Stimulated activated CD8-positive, alpha-beta memory T cell treated with anti-CD3 and anti-CD28 coated beads, Interleukin-2, amount 100 ng/mL, for 48 hours (primary cell): ENCODE results near the gene ZMYM4.

Experiments
- DNase-seq, 2 donors: peaks; one replicate each; pipeline ENCODE4 v3.0.0-alpha.2; 2020; ENCODE audit warnings: low read depth in 2 of 2

Gene ZMYM4

DNA sequence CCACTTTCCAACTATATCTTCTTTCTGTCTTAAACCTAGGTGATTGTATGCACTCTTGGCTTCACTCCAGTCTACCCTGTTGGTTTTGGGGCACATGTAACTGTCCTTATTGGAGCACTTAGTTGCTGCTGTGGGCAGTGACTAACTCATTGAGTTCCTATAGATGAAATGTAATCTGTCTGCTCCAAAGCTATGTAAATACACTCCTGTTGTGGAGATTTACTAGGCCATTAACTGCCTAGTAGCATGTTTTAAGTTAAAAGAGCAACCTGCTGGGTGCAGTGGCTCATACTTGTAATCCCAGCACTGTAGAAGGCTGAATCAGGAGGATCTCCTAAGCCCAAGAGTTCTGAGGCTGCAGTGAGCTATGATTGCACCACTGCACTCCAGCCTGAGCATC, 137.6 kb downstream of the ZMYM4 start:
- DNase-seq, result no peak

DNA sequence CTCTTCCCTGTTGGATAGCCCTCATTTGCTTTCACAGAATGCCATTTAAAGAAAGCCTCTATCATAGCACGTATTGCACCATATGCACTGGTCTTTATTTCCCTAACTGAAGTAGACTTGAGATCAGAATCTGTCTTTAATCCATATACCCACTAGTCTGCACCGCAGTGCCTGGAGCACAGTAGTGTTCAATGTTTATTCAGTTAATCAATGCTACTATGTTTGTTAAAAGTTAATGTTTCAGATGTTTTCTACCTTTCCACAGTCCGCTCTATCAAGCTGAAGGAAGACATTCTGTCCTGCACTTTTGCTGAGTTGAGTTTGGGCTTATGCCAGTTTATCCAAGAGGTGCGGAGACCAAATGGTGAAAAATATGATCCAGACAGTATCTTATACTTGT, 139.2 kb downstream of the ZMYM4 start:
- no peak for DNase-seq

DNA sequence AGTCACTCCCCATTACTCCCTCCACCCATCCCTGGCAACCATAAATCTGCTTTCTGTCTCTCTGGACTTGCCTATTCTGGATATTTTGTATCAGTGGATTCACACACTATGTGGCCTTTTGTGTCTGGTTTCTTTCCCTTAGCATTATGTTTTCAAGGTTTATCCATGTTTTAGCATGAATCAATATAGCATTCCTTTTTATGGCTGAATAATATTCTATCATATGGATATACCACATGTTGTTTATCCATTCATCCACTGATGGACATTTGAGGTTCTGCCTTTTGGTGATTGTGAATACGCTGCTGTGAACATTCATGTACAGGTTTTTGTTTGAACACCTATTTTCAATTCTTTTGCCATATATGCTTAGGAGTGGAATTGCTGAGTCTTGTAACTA, 140.4 kb downstream of the ZMYM4 start:
- no peak for DNase-seq

DNA sequence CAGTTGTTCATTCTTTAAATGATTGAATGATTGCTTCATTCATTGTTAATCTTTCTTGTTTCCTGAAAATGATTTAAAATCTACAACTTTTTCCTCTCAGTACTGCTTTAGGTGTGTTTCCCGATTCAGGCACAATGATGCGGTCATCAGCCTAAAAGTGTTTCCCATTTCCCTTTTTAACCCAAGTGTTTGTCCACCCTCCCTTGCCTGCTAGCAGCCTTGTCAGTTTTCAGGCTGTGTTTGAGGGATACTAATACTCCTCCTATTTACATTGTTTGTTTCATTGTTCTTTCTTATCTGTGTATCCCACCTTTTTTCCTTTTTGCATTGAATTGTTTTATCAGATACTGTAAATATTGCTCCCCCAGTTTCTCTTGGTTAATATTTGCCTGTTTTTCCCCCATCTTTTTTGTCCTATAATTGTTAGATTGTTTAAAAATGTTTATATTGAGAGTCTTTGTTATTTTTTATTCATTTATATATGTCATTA, 157.6 kb downstream of the ZMYM4 start:
- no peak for DNase-seq

DNA sequence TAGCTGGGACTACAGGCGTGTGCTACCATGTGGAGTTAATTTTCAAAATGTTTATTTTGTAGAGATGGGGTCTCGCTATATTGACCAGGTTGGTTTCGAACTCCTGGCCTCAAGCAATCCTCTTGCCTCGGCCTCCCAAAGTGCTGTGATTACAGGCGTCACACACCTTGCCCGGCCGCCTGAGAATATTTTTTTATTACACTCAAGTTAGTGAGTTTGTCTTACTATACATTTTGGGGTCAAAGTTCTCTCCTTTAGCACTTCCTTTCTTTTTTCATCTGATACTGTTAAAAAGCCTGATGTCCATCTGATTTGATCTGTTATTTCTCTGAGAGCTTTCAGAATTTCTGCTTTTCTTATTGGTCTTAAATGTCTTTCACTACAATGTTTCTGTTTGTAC, 159.9 kb downstream of the ZMYM4 start:
- DNase-seq, result no peak

DNA sequence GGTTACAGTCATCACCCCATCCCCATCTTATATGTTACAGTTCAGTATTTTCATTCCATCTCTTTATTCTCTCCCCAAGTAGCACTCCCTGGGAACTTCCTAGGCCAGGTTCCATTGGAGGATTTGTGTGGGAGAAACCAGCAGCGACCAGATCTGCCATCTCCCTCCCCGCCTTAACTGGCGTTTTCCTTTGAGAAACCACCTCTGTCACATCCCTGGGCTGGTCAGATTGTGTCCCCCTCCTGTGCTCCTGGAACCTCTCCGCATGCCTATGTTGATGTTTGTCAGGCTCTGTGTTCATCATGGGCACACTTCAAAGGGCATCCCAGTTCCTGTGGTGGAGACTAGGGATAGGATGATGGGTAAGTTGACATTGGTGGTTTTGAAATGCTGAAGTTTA, 162.3 kb downstream of the ZMYM4 start:
- DNase-seq, result no peak

DNA sequence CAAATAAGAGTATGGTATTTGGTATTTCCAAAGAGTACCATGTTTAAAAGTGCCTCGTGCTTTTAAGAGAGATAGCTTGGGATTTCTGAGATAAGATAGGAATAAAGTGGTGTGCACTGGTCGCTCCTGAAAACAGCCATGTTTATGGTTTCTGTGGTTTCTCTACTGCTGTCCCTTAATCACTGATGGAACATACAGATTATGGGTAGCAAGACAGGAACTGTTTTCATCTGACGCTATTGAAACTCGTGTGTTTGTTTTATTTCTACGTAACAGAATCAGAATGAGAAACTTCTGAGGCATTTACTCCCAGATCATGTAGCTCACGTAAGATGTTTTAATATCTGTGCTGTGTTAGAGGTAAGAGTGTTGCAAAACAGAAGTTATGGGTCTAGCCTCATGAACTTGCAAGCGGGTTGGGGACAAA, 162.7 kb downstream of the ZMYM4 start:
- no peak for DNase-seq

DNA sequence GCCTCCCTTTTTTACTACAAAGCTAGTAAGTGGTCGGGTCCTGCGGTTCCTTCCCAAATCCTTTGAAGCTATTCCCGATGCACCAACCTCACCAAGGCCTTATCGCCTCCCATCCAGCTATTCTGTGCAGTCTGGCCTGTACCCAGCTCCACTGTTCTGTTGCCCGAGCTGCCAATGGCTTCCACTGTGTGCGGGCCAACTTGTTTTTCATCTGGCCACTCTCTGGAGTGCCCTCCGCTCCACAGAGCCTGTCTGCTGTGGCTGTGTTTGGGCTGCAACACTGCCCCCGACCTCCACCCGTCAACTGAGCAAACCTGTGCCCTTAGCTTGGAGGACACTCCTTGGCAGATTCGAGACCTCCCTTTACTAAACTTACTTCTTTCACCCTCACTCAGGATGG, 163.7 kb downstream of the ZMYM4 start:
- DNase-seq, result no peak

DNA sequence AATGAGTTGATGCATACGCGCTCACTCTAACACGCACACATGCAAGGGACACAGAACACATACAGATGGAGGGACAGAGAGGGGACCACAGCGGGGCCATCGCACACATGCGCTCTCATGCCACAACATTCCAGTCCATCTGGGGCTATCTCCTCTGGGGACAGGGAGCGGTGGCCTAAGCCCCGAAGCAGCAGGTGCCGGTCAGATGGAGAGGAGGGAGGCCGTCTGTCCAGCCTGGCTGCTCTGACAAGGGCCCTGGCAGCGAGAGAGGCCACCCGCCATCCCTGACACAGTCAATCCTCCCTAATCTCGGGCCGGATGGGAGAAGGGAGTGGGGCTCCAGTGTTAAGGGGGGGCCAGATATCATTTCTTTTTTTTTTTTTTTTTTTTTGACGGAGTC, 165.2 kb downstream of the ZMYM4 start:
- DNase-seq, result no peak

DNA sequence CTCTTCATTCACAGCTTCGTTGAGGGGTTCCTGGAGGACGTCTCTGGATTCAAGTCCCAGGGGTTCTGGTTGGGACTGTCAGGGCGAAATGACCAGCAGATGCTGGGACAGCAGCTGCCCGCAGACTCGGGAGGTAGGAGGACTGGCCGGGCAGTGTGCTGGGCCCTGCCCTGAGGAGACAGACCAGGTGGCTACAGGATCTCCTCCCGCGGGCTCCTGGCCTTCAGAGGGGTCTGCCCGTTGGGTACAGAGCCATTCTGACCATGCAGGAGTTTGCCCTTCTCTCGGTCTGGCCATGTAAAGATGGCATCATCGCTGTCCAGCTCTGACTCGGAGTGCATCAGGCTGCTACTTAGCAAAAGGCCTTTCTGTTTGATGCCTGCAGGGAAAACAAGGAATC, 166.2 kb downstream of the ZMYM4 start:
- no peak for DNase-seq

DNA sequence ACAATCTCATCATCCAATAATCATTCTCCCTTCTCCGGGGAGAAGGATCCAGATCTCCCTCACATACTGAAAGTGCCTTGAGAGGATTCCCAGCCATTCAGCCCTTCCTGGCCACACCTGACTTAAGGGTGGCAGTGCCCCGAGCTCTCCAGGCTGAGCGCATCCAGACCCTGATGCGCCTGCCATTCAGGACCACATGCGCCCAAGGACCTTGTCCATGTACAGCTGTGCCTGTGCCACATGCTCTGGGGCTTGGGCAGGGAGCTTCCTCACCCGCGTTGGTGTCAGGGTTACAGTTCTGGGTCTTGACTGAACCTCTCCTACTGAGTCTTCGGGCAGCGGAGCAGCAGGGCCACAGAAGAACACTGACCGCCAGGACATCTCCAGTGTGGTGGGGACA, 167.6 kb downstream of the ZMYM4 start:
- DNase-seq, result no peak

DNA sequence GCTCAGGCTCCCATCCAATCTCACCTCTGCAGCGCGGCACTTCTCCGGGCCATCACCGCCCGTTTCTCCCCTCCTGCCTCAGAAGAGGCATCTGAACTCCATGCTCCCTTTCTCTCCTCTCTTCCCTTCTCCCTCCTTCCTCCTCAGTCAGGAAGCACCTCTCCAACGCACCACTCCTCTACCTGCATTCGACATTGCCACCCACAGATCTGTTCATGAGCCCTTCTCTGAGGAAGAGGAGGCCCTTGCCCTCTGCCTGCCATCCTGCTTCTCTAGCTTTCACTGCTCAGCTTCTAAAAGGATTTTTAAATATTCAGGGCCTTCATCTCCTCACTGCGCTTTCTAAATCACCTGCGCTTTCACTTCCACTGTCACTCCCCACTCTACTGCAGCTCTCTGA, 168.7 kb downstream of the ZMYM4 start:
- DNase-seq, result no peak

DNA sequence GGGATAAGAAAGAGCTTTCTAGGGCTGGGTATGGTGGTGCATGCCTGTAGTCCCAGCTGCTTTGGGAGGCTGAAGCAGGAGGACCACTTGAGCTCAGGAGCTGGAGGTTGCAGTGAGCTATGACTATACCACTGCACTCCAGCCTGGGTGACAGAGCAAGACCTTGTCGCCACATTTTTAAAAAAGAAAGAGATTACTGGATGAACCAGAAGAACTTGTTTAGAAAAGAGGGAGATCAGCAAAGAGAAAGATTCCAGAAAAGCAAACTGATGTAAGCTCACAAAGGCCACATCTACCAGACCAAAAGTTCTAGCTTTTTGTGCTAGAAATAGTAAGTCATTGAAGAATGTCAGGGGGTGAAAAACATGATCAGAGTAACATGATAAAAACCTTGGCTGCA, 171.1 kb downstream of the ZMYM4 start:
- DNase-seq, result no peak

DNA sequence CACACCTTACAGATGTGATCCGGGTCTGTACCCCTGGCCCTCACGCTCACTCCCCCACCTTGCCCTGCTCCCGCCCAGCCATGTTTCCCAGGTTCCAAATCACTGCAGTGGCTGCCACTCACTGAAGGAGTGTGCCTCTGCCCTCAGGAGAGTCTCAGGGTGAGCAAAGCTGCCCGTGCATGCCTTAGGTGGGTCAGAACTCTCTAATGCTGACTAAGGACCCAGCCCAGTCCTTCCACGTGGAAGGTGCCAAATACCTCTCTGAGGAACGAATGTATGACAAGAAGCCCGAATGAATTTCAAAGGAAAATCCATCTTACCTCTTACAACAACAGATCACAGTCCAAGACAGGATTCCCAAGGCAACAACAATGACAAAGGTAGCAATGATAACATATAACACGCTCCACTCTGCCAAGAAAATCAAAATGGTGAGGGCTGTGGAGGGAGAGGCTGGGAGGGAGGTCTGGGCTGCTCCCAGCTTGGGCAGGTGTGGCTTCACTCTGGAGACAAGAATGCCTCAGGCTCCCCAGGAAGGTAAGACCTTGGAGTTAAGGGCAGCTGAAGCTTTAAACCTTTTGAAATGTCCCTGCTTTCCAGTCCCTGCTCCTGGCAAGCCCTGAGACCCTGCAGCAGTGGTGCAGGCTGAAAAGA, 173.5 kb downstream of the ZMYM4 start:
- no peak for DNase-seq

DNA sequence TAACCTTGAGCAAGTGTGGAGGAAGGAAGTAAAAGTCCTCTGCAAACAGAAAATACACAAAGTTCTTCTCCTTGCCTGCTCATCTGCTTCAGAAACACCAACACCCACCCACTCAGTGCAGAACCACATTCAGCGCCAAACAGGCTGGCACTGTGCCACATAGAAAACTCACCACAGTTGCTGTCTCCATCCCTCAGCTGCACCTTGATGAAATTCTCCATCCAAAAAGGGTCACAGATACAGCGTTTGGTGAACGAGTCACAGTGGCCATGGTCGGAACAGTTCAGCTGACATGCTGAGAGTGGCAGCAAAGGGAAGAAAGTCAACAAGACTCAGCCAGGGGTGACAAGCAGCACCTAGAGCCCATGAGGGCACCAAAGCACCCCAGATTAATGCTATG, 174.2 kb downstream of the ZMYM4 start:
- DNase-seq, result peak in 1 of 2 donors; percentile 26

DNA sequence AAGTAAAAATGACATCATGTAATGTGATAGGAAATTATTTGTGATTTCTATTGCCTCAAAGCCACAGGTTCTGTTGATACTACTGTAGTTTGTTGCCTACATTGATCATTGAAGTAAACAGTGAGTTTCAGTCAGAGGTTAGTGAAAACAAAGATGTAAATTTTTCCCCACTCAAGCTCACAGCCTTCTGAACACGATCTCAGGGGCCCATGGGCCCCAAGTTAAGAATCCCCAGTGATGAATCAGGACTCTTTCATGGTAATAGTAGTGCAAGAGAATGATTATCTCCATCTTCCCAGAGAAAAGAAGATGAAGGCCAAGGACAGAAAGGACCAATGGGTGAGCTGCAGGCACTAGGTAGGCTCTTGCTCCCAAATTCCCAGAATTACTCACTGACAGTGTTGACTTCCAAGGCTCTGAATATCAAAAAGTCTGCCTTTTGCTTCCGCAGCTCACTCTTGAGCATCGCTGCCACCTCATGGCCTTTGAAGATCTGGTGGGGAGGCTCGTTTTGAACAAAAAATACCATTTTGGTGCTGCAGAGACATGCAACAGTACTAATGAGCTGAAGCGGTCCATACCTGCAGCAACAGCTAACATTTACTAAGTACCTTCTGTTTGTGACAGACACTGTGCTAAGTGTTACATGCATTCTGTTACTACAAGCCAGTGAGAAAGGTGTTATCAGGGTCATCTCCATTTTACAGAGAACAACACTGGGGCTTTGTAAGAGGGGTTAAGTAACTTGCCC, 175.4 kb downstream of the ZMYM4 start:
- DNase-seq, result no peak

DNA sequence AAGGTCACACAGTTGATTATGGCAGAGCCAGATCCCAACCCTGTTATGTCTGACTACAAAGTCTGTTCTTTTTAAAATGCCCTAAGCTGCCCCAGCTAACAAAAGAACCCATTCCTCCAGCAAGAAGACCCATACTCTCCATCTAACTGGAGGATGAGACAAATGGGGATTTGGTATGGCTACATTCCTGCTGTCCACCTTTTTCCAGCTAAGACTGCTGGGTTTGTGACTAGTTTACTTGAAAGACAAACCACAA, 175.9 kb downstream of the ZMYM4 start:
- DNase-seq, result no peak

DNA sequence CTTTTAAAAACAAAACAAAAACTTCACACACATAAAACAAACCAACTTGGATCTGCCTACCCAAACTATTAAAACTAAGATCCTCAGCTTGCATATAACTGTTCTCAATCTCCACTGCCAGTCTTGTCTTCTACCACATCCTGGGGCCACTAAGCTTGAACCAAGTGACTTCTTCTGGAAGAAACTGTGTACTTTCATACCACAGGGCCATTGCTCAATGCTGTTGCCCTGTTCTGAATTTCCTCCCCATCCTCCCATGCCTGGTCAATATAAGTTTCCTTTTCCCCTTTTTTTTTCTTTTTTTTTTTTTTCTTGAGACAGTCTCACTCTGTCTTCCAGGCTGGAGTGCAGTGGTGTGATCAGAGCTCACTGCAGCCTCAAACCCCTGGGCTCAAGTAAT, 178.8 kb downstream of the ZMYM4 start:
- no peak for DNase-seq

DNA sequence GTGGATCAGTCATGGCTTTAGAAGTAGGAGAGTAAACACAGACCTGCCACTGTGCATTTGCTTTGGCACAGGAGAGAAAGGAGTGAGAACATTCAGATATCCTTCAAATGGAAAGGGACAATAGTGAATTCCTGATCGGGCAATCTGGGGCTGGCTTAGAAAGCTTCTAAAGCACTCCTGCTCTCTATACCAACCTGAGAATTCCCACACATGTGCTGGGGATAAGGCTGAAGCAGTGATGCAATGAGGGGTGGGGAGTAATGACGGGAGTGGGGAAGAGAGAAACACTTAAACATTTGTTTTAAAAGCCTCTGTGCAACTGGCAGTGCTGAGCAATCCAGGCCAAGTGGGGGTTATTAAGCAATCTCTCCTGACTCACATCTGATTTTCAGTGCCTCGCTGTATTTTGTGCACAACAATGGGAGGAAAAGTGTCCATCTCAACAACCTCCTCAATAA, 179.9 kb downstream of the ZMYM4 start:
- no peak for DNase-seq

DNA sequence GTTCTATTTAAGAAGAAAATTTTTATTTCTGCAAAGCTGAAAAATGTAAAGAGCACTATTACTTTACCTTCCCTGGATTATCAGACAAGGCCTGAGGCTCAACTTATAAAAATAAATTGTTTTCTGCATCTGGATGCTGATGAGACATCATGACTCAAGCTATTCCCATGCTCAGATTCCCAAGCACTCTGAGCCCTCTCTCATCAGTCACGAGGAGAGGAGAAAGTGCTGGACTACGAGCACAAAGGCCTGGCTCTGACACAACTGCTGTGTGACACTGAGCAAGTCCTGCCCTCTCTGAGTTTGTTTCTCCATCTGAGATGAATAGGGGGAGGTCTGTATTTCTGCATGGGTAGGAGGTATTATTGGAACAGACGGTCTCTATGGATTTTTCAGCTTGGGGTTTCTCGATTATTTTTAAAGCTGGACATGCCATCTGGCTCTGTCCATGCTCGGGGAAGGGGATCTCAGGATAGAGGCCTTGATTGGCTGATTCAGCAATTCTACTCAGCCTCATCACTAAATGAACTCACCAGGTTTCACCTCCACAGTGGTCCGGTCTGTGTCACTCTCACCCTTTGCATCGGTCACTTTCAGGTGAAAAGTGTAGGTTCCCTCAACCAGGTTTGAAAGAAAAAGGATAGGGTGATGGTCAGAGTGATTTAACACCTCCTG, 181.0 kb downstream of the ZMYM4 start:
- no peak for DNase-seq

DNA sequence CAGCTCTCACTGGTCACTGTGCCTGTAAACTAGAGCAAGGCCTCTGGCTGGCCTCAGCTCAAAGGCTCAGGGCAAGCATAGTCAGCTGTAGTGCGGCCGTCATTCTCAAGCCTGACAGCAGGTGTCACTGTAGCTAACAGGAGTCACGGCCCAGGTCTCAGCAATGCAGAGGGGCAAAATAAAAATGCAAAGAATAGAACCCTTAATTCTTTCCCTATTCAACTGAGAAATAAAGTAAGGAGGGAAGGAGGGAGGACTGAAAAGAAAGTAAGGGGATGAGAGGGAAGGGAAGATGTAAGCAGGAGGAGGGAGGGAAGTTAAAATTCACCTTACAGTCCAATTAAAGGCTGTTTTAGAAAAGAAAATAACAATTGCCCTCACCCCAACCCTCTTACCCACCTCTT, 182.6 kb downstream of the ZMYM4 start:
- DNase-seq, result peak; percentile 56 to 69

DNA sequence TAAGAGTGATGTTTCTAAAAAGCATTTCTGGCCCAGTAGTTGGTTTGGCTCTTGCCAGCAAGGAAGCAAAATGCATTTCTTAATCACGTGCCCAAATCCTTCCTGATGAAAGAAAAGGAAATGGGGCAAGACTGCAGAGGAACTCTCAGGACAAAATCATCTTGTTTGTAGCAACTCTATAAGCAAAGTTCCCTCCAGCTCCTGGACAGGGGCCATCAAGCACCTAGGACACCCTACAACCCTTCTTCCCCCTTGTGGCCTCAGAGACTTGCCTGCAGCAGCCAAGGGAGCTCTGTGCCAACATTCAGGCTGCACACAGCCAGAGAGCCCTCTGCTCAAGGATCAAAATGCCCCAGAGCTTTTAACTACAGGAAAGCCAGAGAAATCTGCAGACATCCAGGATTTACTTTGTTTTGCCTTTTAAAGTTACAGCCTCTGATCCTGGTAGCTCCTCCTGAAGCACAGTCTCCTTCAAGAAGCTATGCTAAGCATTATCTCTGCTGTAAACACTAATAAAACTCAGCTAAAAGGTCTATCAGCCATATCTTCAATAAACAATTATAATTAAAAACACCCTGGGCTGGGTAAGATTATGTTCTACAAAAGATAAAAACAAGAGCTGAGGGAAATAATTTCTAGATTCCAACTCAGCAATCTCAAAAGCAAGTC, 183.7 kb downstream of the ZMYM4 start:
- no peak for DNase-seq

DNA sequence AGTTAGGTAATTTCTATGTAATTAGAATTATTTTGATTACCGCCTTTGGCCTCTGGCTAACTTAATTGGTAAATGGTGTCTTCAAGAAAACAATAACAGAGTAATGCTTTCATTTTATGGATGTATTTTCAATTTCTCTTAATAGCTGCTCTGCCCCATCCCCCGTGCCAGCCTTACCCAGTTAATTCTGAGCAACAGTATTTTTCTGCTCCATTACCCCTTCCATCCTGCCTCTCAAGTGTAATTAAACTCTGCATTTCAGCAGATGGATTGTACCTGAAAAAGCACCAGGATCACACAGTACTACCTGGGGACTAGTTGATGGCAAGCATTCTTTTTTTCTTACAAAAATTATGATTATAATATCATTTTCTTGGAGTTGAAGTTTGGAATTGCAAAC, 184.5 kb downstream of the ZMYM4 start:
- DNase-seq, result no peak
